Esophagus muscularis mucosa (tissue), 4 donors: ENCODE data around the gene IGSF21. TPM values are rescaled to one million over a fixed set of nuclear protein-coding genes. Genes with fewer than 3 reads are reported as not detected.

Source experiments
- DNase-seq: peaks from one replicate; pipeline ENCODE4 v3.0.0-alpha.2; 2017; ENCODE audit errors: extremely low spot score
- H3K27ac ChIP-seq, 4 donors: fragments of 200-600 bp; sonication (generic); replicated peaks in 1 of 4; 1 replicate in 3 of 4; 2 replicates in 1 of 4; pipeline ENCODE4 v1.5.1; 2016 to 2019; ENCODE audit warnings: mild to moderate bottlenecking in 1 of 4
- H3K27me3 ChIP-seq, 4 donors: fragments of 200-600 bp; sonication (generic); one replicate each; pipeline versions ENCODE4 v1.5.1 to v1.6.0; 2016 to 2019
- H3K36me3 ChIP-seq, 4 donors: fragments of 200-600 bp; sonication (generic); one replicate each; pipeline ENCODE4 v1.5.1; 2016 to 2019
- H3K4me1 ChIP-seq, 4 donors: fragments of 200-600 bp; sonication (generic); one replicate each; pipeline ENCODE4 v1.5.1; 2016 to 2019
- H3K4me3 ChIP-seq, 4 donors: fragments of 200-600 bp; sonication (generic); 1 replicate in 2 of 4; 2 replicates in 2 of 4; pipeline ENCODE4 v1.5.1; 2016 to 2019; ENCODE audit warnings: mild to moderate bottlenecking in 4 of 4, moderate library complexity in 1 of 4
- H3K9me3 ChIP-seq, 4 donors: fragments of 200-600 bp; sonication (generic); 1 replicate in 3 of 4; 2 replicates in 1 of 4; pipeline ENCODE4 v1.5.1; 2016 to 2019
- CTCF ChIP-seq, 3 experiments: fragments of 200-600 bp in 2 of 3; fragments of 450-650 bp in 1 of 3; sonication (generic) in 2 of 3; IDR thresholded peaks; one replicate each; pipeline ENCODE4 v1.5.1; 2017 to 2019; ENCODE audit warnings: antibody characterized with exemption in 3 of 3, mild to moderate bottlenecking in 2 of 3, moderate library complexity in 1 of 3
- EP300 ChIP-seq: sonication (generic); formaldehyde crosslinking; IDR thresholded peaks from one replicate; pipeline ENCODE4 v1.6.1; 2017; ENCODE audit warnings: antibody characterized with exemption
- POLR2A ChIP-seq: fragments of 450-650 bp; IDR thresholded peaks from one replicate; pipeline ENCODE4 v1.6.1; 2017; ENCODE audit warnings: antibody characterized with exemption, moderate library complexity, mild to moderate bottlenecking, low read depth
- POLR2AphosphoS5 ChIP-seq, 2 donors: sonication (generic); formaldehyde crosslinking; IDR thresholded peaks; one replicate each; pipeline ENCODE4 v1.6.1; 2017; ENCODE audit warnings: antibody characterized with exemption in 2 of 2
- WGBS: methylation state at CpG from one replicate; pipeline ENCODE4 v1.1.5; 2018; 5-methylcytosine and 5-hydroxymethylcytosine counted together
- intact Hi-C: fragments of 100-400 bp; cut with DNase I; formaldehyde crosslinking; loops from one replicate; pipeline ENCODE4 v1.15.1; 2023
- total RNA-seq, 4 donors: library from RNA; depleted of rRNA; stranded (reverse); fragments of >200 nt; gene quantifications; one replicate each; pipeline versions ENCODE4 v1.1.0 to v1.2.1, GENCODE V29; 2016

Gene IGSF21
- total RNA-seq, 4 donors from 2014 or later = 1.1 to 2.7 (median 1.2) TPM

DNA sequence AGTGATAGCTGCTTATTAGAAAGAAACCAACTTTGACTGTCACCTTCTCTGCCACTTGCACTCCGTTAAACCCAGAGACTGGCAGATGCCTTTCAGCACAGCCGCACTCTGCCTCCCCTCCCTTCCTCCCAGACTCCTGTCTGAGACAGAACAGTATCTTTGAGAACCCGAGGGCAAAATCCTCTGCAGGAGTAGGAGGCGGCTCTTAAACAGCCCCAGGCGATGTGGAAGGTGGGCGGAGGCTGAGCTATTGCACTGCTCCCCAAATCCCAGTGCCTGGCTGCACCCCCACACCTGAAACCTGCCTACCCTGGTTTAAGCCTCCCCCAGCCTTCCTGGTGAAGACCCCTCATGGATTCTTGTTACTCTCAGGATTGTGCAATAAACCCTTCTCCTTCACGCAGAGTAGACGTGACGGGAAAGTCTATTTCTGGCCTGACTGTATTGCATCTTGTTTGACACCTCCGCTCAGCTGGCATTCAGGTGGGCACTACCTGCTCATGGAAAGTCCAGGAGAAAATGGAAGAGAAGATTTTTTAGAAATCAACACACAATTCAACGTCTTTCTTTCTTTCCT is 34.4 kb upstream of the IGSF21 start:
- Histone ChIP-seq H3K4me3 (no peak overlapping the region), H3K27ac (no peak overlapping the region), H3K36me3 (no peaks in the 10 kb centered on the region), H3K4me1 (no peaks in the 10 kb centered on the region), H3K27me3 (peaks cover 0 to 48% (median 0%) of the 10 kb centered on the region in 4 donors), H3K9me3 (no peaks in the 10 kb centered on the region)
- WGBS = 72% methylated on average over 11 of the region's 11 CpGs
- TF ChIP-seq POLR2AphosphoS5 (IDR thresholded peaks at IDR 0.05) (no peak), CTCF (IDR thresholded peaks at IDR 0.05) (no peak), POLR2A (no peak), EP300 (no peak)
- intact Hi-C loops = no loop called here
- no peak for DNase-seq

DNA sequence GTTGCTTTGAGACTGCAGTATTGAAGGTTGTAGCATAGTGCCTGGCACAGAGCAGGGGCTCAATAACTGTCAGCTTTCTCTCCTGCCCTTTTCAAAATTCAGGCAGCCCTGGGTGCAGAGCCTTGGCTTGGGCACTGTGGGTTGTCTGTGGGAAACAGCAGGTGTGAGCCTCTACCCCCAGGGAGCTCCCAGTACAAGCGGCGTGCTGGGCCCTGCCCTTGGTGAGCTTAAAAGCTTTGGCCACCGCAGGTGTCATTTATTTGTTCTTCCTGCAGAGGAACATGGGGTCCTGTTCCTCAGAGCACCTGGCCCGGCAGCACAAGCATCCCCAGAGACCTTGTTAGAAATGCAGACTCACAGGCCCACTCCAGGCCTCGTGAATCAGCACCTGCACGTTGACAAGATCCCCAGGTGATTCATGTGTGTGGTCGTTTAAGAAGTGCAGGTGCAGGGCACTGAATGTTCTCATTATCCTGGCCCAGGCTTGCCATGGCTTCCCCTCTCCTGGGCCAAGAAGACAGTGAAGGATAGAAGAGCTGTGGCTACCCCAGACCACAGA is 29.9 kb upstream of the IGSF21 start:
- no peaks in the 10 kb centered on the region for H3K4me1 ChIP-seq
- H3K36me3 ChIP-seq = no peaks in the 10 kb centered on the region
- WGBS = 46% methylated on average over 4 of the region's 7 CpGs
- DNase-seq = no peak
- H3K27me3 ChIP-seq = peaks cover 0 to 65% (median 0%) of the 10 kb centered on the region in 4 donors
- H3K27ac ChIP-seq = no peak overlapping the region
- intact Hi-C loops = no loop called here
- no peak overlapping the region for H3K4me3 ChIP-seq
- TF ChIP-seq CTCF (IDR thresholded peaks at IDR 0.05) = no peak
- TF ChIP-seq POLR2AphosphoS5 (IDR thresholded peaks at IDR 0.05) = no peak
- TF ChIP-seq POLR2A = no peak
- TF ChIP-seq EP300 = no peak
- no peaks in the 10 kb centered on the region for H3K9me3 ChIP-seq

- WGBS = 71% methylated on average over 27 of the region's 31 CpGs
- Histone ChIP-seq H3K27ac (no peak overlapping the region), H3K9me3 (no peaks in the 10 kb centered on the region), H3K4me1 (no peaks in the 10 kb centered on the region), H3K4me3 (no peak overlapping the region), H3K36me3 (no peaks in the 10 kb centered on the region), H3K27me3 (peaks cover 0 to 63% (median 0%) of the 10 kb centered on the region in 4 donors)
- TF ChIP-seq CTCF (IDR thresholded peaks at IDR 0.05) (no peak), POLR2A (no peak), POLR2AphosphoS5 (IDR thresholded peaks at IDR 0.05) (no peak), EP300 (no peak)
- intact Hi-C loops = no loop called here
- no peak for DNase-seq
Measured at GRCh38 chr1:18079941-18080735, 27.5 kb upstream of the IGSF21 start.

- no peaks in the 10 kb centered on the region for H3K4me1 ChIP-seq
- H3K27ac ChIP-seq = no peak overlapping the region
- no peak for DNase-seq
- no peak for TF ChIP-seq POLR2A
- no peak for TF ChIP-seq POLR2AphosphoS5 (IDR thresholded peaks at IDR 0.05)
- TF ChIP-seq EP300 = no peak
- TF ChIP-seq CTCF (IDR thresholded peaks at IDR 0.05) = no peak
- no peaks in the 10 kb centered on the region for H3K36me3 ChIP-seq
- peaks cover 0 to 68% (median 4%) of the 10 kb centered on the region in 4 donors for H3K27me3 ChIP-seq
- intact Hi-C loops = no loop called here
- WGBS = 72% methylated on average over 5 of the region's 5 CpGs
- no peaks in the 10 kb centered on the region for H3K9me3 ChIP-seq
- H3K4me3 ChIP-seq = no peak overlapping the region
Measured at GRCh38 chr1:18085387-18086074, 22.1 kb upstream of the IGSF21 start.
